Smooth muscle cell (in vitro differentiated cells): ENCODE data around the gene TCF4. TPM values are rescaled to one million over a fixed set of nuclear protein-coding genes. Genes with fewer than 3 reads are reported as not detected.

ENCODE experiments used
- DNase-seq: peaks from one replicate; lab custom pipeline; 2025; ENCODE audit not compliant: unreplicated experiment; lab: John Stamatoyannopoulos, UW
- H2AFZ ChIP-seq: fragments of 200-600 bp; sonication (generic); 2 replicates; pipeline ENCODE4 v1.6.0; 2016; ENCODE audit warnings: antibody characterized with exemption, low read depth, mild to moderate bottlenecking
- H3F3A ChIP-seq: fragments of 200-600 bp; sonication (generic); 2 replicates; pipeline ENCODE4 v1.6.0; 2017; ENCODE audit warnings: antibody characterized with exemption, low read depth
- H3K27ac ChIP-seq: fragments of 200-600 bp; sonication (generic); 2 replicates; pipeline ENCODE4 v1.5.1; 2016; ENCODE audit warnings: low read depth, mild to moderate bottlenecking
- H3K27me3 ChIP-seq: fragments of 200-600 bp; sonication (generic); 2 replicates; pipeline ENCODE4 v1.6.1; 2016; ENCODE audit warnings: low read depth, mild to moderate bottlenecking
- H3K36me3 ChIP-seq: fragments of 200-600 bp; sonication (generic); 2 replicates; pipeline ENCODE4 v1.5.1; 2016; ENCODE audit warnings: low read depth
- H3K4me1 ChIP-seq: fragments of 200-600 bp; sonication (generic); 2 replicates; pipeline ENCODE4 v1.5.1; 2016; ENCODE audit warnings: low read depth
- H3K4me2 ChIP-seq: fragments of 200-600 bp; sonication (generic); 2 replicates; pipeline ENCODE4 v1.6.0; 2016; ENCODE audit warnings: mild to moderate bottlenecking
- H3K4me3 ChIP-seq: fragments of 200-600 bp; sonication (generic); 2 replicates; pipeline ENCODE4 v1.5.1; 2016; ENCODE audit warnings: mild to moderate bottlenecking
- H3K79me2 ChIP-seq: fragments of 200-600 bp; sonication (generic); 2 replicates; pipeline ENCODE4 v1.6.0; 2016; ENCODE audit warnings: low read depth, mild to moderate bottlenecking
- H3K9ac ChIP-seq: fragments of 200-600 bp; sonication (generic); 2 replicates; pipeline ENCODE4 v1.6.0; 2016; ENCODE audit warnings: low read depth
- H3K9me3 ChIP-seq: fragments of 200-600 bp; sonication (generic); replicated peaks from 2 replicates; pipeline ENCODE4 v1.5.1; 2016; ENCODE audit warnings: low read depth
- H4K20me1 ChIP-seq: fragments of 200-600 bp; sonication (generic); 2 replicates; pipeline ENCODE4 v1.6.0; 2016; ENCODE audit warnings: low read depth
- WGBS: methylation state at CpG from one replicate; pipeline ENCODE4 v1.1.7; 2016; ENCODE audit warnings: low lambda C conversion rate; 5-methylcytosine and 5-hydroxymethylcytosine counted together
- polyA plus RNA-seq: library from polyadenylated mRNA; unstranded; fragments of >200 nt; fragmentation: Nextera tagmentation; extraction: Ambion mirVana; gene quantifications from 2 replicates; pipeline ENCODE4 v1.2.1, GENCODE V29; 2016
- total RNA-seq: library from RNA; depleted of rRNA; stranded (reverse); fragments of >200 nt; gene quantifications from 2 replicates; pipeline ENCODE4 v1.2.3, GENCODE V29; 2014
- TF ChIP-seq, protein P1 (sequence below): fragments of 200-600 bp; sonication (generic); IDR thresholded peaks from 2 replicates; pipeline ENCODE4 v1.5.1; 2017; ENCODE audit warnings: borderline replicate concordance, mild to moderate bottlenecking, antibody characterized with exemption; ENCODE audit not compliant: insufficient read depth, poor library complexity, severe bottlenecking

TCF4 gene
- total and polyA plus RNA-seq, 2 experiments from 2014 or later = 105 to 120 TPM

DNA sequence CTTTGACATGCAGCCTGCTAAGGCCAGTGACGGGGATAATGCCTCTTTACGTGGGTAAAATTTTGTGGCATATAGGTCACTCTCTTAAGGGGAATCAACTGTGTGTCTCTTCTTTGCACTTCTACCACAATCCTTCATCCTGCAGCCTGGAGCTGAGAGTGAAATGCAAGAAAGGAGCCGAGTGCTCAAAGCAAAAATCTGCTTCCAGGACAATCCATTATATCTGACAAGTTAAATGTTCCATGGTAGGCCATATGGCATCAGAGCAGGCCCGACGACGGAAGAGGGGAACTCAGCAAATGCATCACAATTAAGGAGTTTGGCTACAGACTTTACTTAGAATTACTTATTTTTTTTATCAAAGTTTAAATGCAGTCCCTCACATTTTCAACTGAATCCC lies 171.2 kb downstream of the TCF4 start:
- peaks cover 14% of the 10 kb centered on the region for H3F3A ChIP-seq
- H3K4me2 ChIP-seq = peak overlapping the region; percentile 66
- peaks cover 100% of the 10 kb centered on the region for H3K79me2 ChIP-seq
- 18% methylated on average over 6 of the region's 6 CpGs for WGBS
- DNase-seq = no peak
- peak overlapping the region; percentile 53 for H3K27ac ChIP-seq
- peaks cover 60% of the 10 kb centered on the region for H3K4me1 ChIP-seq
- TF ChIP-seq, protein P1, sequence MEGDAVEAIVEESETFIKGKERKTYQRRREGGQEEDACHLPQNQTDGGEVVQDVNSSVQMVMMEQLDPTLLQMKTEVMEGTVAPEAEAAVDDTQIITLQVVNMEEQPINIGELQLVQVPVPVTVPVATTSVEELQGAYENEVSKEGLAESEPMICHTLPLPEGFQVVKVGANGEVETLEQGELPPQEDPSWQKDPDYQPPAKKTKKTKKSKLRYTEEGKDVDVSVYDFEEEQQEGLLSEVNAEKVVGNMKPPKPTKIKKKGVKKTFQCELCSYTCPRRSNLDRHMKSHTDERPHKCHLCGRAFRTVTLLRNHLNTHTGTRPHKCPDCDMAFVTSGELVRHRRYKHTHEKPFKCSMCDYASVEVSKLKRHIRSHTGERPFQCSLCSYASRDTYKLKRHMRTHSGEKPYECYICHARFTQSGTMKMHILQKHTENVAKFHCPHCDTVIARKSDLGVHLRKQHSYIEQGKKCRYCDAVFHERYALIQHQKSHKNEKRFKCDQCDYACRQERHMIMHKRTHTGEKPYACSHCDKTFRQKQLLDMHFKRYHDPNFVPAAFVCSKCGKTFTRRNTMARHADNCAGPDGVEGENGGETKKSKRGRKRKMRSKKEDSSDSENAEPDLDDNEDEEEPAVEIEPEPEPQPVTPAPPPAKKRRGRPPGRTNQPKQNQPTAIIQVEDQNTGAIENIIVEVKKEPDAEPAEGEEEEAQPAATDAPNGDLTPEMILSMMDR = no peak
- H3K36me3 ChIP-seq = no peaks in the 10 kb centered on the region
- no peaks in the 10 kb centered on the region for H3K27me3 ChIP-seq
- H4K20me1 ChIP-seq = peaks cover 17% of the 10 kb centered on the region
- H3K4me3 ChIP-seq = no peak overlapping the region
- H3K9me3 ChIP-seq = no peaks in the 10 kb centered on the region
- no peak overlapping the region for H3K9ac ChIP-seq
- H2AFZ ChIP-seq = no peak overlapping the region

DNA sequence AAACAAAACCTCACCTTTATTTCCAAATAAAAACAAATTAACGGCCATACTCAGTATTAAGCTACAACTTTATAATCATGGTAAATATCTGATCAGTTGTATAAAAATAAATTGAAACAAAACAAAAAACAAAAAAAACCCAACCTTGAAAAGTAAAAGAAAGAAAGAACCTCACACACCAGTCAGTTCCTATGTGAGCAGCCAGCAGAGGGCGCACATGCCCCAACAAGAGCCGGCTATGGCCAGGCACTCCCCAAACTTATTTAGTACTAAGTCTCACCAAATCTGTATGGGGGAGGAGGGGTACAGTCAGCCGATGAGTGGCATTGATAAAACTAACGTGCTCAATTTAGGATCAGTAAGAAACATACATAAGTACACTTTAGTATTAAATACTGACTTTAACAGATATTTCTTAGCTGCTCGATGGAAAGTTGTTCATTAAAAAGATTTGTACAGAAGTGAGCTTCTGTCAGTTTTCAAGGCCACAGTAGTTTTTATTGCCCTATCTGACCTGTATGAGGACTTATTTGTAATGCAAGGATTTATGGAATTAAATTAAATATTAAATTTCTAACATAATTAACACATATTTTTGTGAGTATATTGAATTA lies 172.6 kb downstream of the TCF4 start:
- Histone ChIP-seq H3K27me3 (no peaks in the 10 kb centered on the region), H3K4me1 (peaks cover 46% of the 10 kb centered on the region), H4K20me1 (peaks cover 9% of the 10 kb centered on the region), H3K27ac (peak overlapping the region; percentile 53), H3K9ac (no peak overlapping the region), H2AFZ (no peak overlapping the region), H3K4me2 (peak overlapping the region; percentile 63), H3K36me3 (no peaks in the 10 kb centered on the region), H3F3A (peaks cover 14% of the 10 kb centered on the region), H3K79me2 (peaks cover 100% of the 10 kb centered on the region), H3K4me3 (no peak overlapping the region), H3K9me3 (no peaks in the 10 kb centered on the region)
- 14% methylated on average over 6 of the region's 6 CpGs for WGBS
- DNase-seq = peak; percentile 27
- TF ChIP-seq, protein P1 = peak; percentile 94

DNA sequence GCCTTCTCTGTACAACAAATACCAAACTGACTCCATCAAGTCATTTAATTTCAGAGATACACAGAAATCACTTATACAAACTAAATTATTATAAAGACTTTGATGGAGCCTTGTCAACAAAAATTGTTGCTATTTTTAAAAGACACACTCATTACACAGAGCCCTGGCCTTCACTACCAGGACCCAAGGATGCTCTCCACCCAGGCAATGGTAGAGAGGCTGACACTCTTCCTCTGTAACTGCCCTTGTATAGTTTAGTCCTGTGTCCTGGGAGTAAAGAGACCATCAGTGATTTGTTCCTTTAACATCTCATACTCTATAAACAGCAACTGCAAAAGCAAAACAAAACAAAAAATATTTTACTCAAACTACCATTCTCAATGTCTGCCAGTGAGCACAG lies 173.5 kb downstream of the TCF4 start:
- H3K4me2 ChIP-seq = peak overlapping the region; percentile 63

More for the DNA sequence above, 173.5 kb downstream of the TCF4 start:
- Histone ChIP-seq H3K4me1 (peaks cover 39% of the 10 kb centered on the region), H3K27me3 (no peaks in the 10 kb centered on the region), H3K79me2 (peaks cover 100% of the 10 kb centered on the region), H3K27ac (peak overlapping the region; percentile 32), H3K4me3 (no peak overlapping the region), H2AFZ (no peak overlapping the region), H3K36me3 (no peaks in the 10 kb centered on the region), H3K9ac (no peak overlapping the region), H4K20me1 (peaks cover 3% of the 10 kb centered on the region), H3K9me3 (no peaks in the 10 kb centered on the region), H3F3A (peaks cover 14% of the 10 kb centered on the region)
- no peak for DNase-seq
- TF ChIP-seq, protein P1 = no peak
